Natural killer cell (primary cell): ENCODE data around the gene FAT1. TPM values are rescaled to one million over a fixed set of nuclear protein-coding genes. Genes with fewer than 3 reads are reported as not detected.

Source experiments
- ATAC-seq, 3 donors: fragments of 150-1000 bp in 2 of 3; fragments of 200-7000 bp in 1 of 3; cut with Tn5 transposase; 1 replicate in 1 of 3; 2 replicates in 2 of 3; pipeline ENCODE4 v1.10.0; 2021; ENCODE audit warnings: mild to moderate bottlenecking in 2 of 3, moderate library complexity in 2 of 3
- DNase-seq, 2 donors: peaks; one replicate each; pipeline versions ENCODE4 v3.0.0 to v3.0.0-alpha.2; 2013 to 2021; ENCODE audit warnings: mixed read lengths in 1 of 2
- H3K27ac ChIP-seq: one replicate; pipeline ENCODE4 v1.5.1; 2013; ENCODE audit warnings: mild to moderate bottlenecking, low read length
- H3K27me3 ChIP-seq: one replicate; pipeline ENCODE4 v1.6.1; 2013; ENCODE audit warnings: low read length; ENCODE audit not compliant: control insufficient read depth, insufficient read depth
- H3K36me3 ChIP-seq: one replicate; pipeline ENCODE4 v1.6.1; 2013; ENCODE audit warnings: low read length; ENCODE audit not compliant: control insufficient read depth, insufficient read depth
- H3K4me1 ChIP-seq: one replicate; pipeline ENCODE4 v1.6.1; 2013; ENCODE audit warnings: low read length; ENCODE audit not compliant: control insufficient read depth, insufficient read depth
- H3K4me3 ChIP-seq: one replicate; pipeline ENCODE4 v1.5.1; 2013; ENCODE audit warnings: low read length
- H3K9me3 ChIP-seq: one replicate; pipeline ENCODE4 v1.6.1; 2013; ENCODE audit warnings: low read length; ENCODE audit not compliant: control insufficient read depth, insufficient read depth
- H3K27ac Mint-ChIP-seq, 2 donors: one replicate each; pipeline ENCODE4 v1.8.0; 2022; ENCODE audit warnings: mild to moderate bottlenecking in 2 of 2, mixed read lengths in 2 of 2, moderate library complexity in 1 of 2
- H3K27me3 Mint-ChIP-seq, 2 donors: one replicate each; pipeline ENCODE4 v1.8.0; 2022; ENCODE audit warnings: low read depth in 2 of 2, mixed read lengths in 2 of 2
- H3K36me3 Mint-ChIP-seq: one replicate; pipeline ENCODE4 v1.8.0; 2022; ENCODE audit warnings: mixed read lengths
- H3K4me1 Mint-ChIP-seq, 2 donors: one replicate each; pipeline ENCODE4 v1.8.0; 2022; ENCODE audit warnings: mixed read lengths in 2 of 2
- H3K4me3 Mint-ChIP-seq: one replicate; pipeline ENCODE4 v1.8.0; 2022; ENCODE audit warnings: mild to moderate bottlenecking, moderate library complexity, mixed read lengths
- H3K9me3 Mint-ChIP-seq, 2 donors: one replicate each; pipeline ENCODE4 v1.8.0; 2022; ENCODE audit warnings: mixed read lengths in 2 of 2
- CTCF ChIP-seq: fragments of 200-600 bp; IDR thresholded peaks from one replicate; pipeline ENCODE4 v1.8.0; 2022; ENCODE audit warnings: antibody characterized with exemption
- WGBS: methylation state at CpG from one replicate; pipeline ENCODE4 v1.1.7; 2013; ENCODE audit warnings: missing lambda C conversion rate; ENCODE audit not compliant: insufficient coverage; 5-methylcytosine and 5-hydroxymethylcytosine counted together
- intact Hi-C: fragments of 100-400 bp; cut with micrococcal nuclease; formaldehyde crosslinking; loops from one replicate; pipeline ENCODE4 v1.14.2; 2022
- total RNA-seq, 4 donors: library from RNA; stranded (reverse); fragments of 120-200 nt in 1 of 4; gene quantifications; one replicate each; pipeline versions ENCODE4 v1.2.3 to v1.2.4, GENCODE V29; 2013 to 2022

Gene FAT1
- total RNA-seq, 3 donors from 2014 or later (not counting 1 experiment from before 2014, with no cell fraction given): not detected

GRCh38 chr4:186722796-186723291 lies 812 bp downstream of the FAT1 start:
- no peak overlapping the region for H3K4me3 ChIP-seq
- peaks cover 12% of the 10 kb centered on the region for H3K9me3 ChIP-seq
- 5% methylated on average over 16 of the region's 16 CpGs for WGBS
- no peak for TF ChIP-seq CTCF
- H3K27ac Mint-ChIP-seq: no peak overlapping the region
- H3K27me3 Mint-ChIP-seq: peaks cover 29 to 30% of the 10 kb centered on the region in 2 donors
- DNase-seq (no peak), ATAC-seq (no peak)
- H3K9me3 Mint-ChIP-seq: peaks cover 0 to 3% of the 10 kb centered on the region in 2 donors
- peaks cover 36% of the 10 kb centered on the region for H3K27me3 ChIP-seq
- no peaks in the 10 kb centered on the region for H3K4me1 ChIP-seq
- no peaks in the 10 kb centered on the region for H3K36me3 ChIP-seq
- H3K27ac ChIP-seq: no peak overlapping the region
- intact Hi-C loops: no loop called here
- H3K4me3 Mint-ChIP-seq: peak overlapping the region; percentile 55
- no peaks in the 10 kb centered on the region for H3K4me1 Mint-ChIP-seq
- no peaks in the 10 kb centered on the region for H3K36me3 Mint-ChIP-seq

- 83% methylated on average over 3 of the region's 4 CpGs for WGBS
Measured at GRCh38 chr4:186719925-186720694, 3.5 kb downstream of the FAT1 start.

GRCh38 chr4:186717556-186717955 lies 6.1 kb downstream of the FAT1 start:
- 94% methylated on average over 4 of the region's 4 CpGs for WGBS
- ATAC-seq: no peak
- no peak overlapping the region for H3K4me3 Mint-ChIP-seq

More at GRCh38 chr4:186719925-186720694, 3.5 kb downstream of the FAT1 start:
- ATAC-seq: no peak
- Histone ChIP-seq H3K27ac (no peak overlapping the region), H3K9me3 (peaks cover 6% of the 10 kb centered on the region), H3K36me3 (no peaks in the 10 kb centered on the region), H3K4me1 (no peaks in the 10 kb centered on the region), H3K4me3 (no peak overlapping the region), H3K27me3 (peaks cover 25% of the 10 kb centered on the region)
- H3K4me1 Mint-ChIP-seq: no peaks in the 10 kb centered on the region
- TF ChIP-seq CTCF: no peak
- intact Hi-C loops: no loop called here
- H3K4me3 Mint-ChIP-seq: no peak overlapping the region
- peaks cover 13 to 16% of the 10 kb centered on the region in 2 donors for H3K27me3 Mint-ChIP-seq
- H3K9me3 Mint-ChIP-seq: peaks cover 2 to 5% of the 10 kb centered on the region in 2 donors
- no peak overlapping the region for H3K27ac Mint-ChIP-seq
- no peaks in the 10 kb centered on the region for H3K36me3 Mint-ChIP-seq
- no peak for DNase-seq

More at GRCh38 chr4:186717556-186717955, 6.1 kb downstream of the FAT1 start:
- Histone ChIP-seq H3K4me3 (no peak overlapping the region), H3K9me3 (peaks cover 8% of the 10 kb centered on the region), H3K36me3 (no peaks in the 10 kb centered on the region), H3K4me1 (no peaks in the 10 kb centered on the region), H3K27ac (no peak overlapping the region), H3K27me3 (peaks cover 9% of the 10 kb centered on the region)
- no peak for TF ChIP-seq CTCF
- H3K36me3 Mint-ChIP-seq: no peaks in the 10 kb centered on the region
- DNase-seq: no peak
- H3K27me3 Mint-ChIP-seq: peaks cover 3 to 8% of the 10 kb centered on the region in 2 donors
- H3K9me3 Mint-ChIP-seq: peaks cover 5 to 9% of the 10 kb centered on the region in 2 donors
- H3K4me1 Mint-ChIP-seq: no peaks in the 10 kb centered on the region
- H3K27ac Mint-ChIP-seq: no peak overlapping the region
- intact Hi-C loops: no loop called here
